ENCODE measurements around the gene LTBP1.
"Not testable (repeated sequence)": the region's sequence is repeated elsewhere in the genome, so short reads cannot be mapped to it uniquely, and the experiment has no call there.

The LTBP1 gene

GRCh38 chr2:33144243-33144642, 197.5 kb downstream of the LTBP1 start:
- no peak for DNase-seq (ENCODE audit: low spot score)

DNA sequence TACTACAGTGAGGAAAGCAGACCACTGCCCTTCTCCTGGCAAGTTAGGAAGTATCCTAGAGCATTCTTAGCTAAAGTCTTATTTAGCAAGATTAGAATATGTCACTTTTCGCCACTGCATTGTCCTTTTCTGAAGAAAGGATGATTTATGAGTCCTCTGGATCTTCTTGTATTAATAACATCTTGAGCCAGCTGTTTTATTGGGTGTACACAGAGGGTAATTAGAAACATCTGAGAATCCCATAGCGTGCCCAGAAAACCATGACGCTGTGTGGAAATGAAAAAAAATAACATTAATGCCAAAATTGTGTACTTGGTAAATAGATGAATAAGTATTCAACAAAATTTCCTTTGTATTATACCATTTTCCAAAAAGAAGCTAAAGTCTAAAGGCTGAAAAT, 198.7 kb downstream of the LTBP1 start:
- no peak for DNase-seq (ENCODE audit: low spot score)

DNA sequence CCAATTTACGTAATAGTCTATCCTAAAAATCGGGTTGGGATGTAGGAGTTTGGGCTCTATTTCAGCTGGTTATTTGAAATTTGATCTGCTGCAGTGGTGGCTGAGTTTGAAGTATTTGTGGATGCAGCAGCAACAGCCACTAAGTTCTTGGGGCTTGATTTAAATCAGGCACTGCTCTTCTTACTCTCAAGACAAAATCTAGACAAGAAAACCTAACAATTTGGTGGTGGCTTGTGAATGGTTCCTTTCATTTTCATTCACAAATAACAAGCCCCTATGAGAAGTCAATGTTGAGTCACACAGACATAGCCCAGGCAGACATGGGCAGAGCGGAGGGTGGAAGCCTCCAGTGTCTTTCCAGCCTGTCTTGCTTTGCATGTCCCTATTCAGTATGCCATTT, 199.3 kb downstream of the LTBP1 start:
- no peak for DNase-seq (ENCODE audit: low spot score)

GRCh38 chr2:33153008-33153407, 206.3 kb downstream of the LTBP1 start:
- DNase-seq (ENCODE audit: low spot score), result no peak

DNA sequence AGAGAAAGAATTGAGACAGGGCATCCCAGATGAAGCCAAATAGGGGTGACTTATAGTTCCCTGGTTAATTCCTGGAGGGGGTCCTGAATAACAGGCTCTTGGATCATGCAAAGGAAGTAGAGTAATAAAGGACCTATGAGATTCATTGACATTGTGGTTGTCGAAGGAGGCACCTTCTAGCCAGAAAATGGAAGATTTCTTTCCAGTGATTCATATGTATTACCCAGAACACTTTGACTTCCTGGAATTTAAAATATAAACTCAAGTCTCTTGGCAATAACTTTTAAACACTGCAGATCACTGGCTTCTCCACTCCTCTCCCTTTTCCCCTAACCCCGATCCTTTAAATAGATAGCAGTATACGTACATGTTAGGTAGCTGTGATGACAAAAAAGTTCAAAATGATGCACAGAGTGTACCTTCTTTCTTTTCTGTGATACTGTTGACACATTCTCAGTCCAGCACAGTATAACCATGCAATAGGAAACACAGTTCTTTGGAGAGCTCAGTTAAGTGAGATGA, 211.8 kb downstream of the LTBP1 start:
- no peak for DNase-seq (ENCODE audit: low spot score)

DNA sequence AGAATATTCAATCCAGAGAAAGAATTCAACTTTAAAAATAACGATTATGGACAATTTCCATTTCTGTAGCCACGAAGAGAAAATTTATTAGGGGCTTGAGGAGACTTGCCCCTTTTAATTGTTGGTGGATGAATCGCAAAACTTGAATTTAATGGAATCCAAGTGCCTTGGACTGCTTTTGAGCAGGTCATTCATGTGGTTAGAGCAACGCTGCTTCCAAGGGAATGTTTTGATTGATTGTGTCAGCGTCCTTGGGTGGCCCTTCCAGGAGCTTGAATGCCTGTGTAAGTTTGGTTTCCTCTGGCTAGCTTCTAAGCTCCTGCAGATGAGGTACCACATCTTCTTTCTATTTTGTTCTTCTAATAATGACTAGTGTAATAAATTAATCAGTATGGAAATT, 213.4 kb downstream of the LTBP1 start:
- DNase-seq (ENCODE audit: low spot score), result no peak

DNA sequence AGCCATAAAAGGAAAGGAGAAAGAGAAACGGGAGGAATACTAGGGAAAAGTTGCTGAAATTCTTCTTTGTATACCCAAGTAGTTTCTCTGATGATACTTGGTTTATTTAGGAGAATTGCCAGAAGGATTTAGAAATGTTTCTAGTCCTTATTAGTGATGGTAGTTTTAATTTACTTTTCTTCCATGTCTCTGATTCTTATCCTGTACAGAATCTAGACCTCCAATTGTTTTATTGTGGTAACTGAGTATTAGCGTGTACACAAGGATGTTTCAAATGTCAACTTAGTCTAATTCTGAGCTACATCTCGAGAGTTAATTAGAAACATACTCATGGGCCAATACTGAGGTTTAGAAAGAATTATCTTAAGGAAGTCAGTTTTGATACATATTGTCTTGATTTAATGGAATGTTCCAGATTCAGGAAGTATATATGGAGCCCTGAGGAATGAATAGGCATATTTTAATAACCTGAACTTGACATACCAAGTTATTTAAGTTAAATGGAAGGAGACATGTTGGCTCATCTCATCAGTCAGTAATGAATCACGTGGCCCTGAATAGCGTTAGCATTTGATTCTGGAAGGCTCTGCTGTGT, 219.6 kb downstream of the LTBP1 start:
- DNase-seq (ENCODE audit: low spot score), result no peak

DNA sequence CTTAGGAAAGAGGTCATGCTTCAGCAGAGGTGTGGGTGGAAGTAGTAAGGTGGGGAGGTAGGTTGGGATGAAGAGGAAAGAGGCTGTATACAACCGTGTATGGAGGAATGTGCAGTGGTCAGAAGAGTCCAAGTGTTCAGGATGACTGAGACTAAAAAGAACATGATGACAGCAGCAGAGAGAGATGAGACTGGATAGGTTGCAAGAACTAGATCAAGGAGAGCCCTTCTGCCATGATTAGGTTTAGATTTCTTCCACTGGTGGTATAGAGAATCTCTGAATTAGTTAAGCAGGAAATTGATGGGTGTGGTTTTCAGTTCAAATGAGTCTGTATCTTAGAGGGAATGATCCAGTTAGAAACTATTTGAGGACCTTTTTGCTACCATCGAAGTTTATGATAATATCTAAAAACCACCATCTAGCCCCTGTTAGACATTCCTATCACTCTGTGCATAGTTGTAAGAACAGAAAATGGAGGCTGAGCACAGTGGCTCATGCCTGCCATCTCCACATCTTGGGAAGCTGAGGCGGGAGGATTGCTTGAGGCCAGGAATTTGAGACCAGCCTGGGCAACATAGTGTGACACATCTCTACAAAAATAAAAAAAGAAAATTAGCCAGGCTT, 221.0 kb downstream of the LTBP1 start:
- no peak for DNase-seq (ENCODE audit: low spot score)

GRCh38 chr2:33168425-33168824, 221.7 kb downstream of the LTBP1 start:
- no peak for DNase-seq (ENCODE audit: low spot score)

DNA sequence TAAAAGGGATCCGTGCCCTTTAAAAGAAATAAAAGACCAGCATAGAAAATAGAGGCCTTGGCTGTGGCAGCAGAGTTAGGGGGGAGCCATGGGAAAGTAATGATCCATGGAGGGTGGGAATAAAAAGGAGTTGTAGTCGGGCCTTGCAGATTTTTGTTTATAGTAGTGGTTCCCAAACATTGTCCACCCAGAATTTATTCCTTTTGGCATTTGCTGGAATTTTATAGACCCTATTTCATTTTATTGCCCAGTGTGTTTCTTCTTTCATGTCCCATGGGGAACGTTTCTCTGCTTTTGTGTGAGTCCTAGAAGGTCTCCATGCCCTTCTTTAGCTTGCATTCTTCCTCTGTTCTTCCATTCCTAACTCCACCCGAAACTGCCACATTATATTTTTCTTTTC, 222.2 kb downstream of the LTBP1 start:
- DNase-seq (ENCODE audit: low spot score), result no peak

DNA sequence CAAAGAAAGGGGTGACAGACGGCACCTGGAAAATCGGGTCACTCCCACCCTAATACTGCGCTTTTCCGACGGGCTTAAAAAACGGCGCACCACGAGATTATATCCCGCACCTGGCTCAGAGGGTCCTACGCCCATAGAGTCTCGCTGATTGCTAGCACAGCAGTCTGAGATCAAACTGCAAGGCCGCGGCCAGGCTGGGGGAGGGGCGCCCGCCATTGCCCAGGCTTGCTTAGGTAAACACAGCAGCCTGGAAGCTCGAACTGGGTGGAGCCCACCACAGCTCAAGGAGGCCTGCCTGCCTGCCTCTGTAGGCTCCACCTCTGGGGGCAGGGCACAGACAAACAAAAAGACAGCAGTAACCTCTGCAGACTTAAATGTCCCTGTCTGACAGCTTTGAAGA, 223.5 kb downstream of the LTBP1 start:
- not testable (repeated sequence) for DNase-seq (ENCODE audit: low spot score)

DNA sequence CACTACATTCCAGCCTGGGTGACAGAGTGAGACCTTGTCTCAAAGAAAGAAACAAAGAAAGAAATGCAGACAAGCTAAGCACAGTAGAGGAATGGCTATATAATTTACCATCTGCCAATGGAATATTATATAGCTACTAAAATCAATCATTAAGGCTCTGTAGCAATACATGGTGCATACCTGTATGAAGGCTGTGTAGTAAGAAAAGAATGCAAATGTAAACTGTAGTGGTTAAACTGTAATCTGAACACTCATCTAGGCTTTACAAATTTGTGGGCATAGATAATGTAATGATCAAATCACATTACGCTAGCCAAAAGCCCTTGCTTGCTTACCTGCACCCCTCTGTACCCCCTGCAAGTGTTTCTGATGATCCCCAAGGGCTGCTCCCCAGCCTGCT, 230.9 kb downstream of the LTBP1 start:
- DNase-seq (ENCODE audit: low spot score), result no peak

DNA sequence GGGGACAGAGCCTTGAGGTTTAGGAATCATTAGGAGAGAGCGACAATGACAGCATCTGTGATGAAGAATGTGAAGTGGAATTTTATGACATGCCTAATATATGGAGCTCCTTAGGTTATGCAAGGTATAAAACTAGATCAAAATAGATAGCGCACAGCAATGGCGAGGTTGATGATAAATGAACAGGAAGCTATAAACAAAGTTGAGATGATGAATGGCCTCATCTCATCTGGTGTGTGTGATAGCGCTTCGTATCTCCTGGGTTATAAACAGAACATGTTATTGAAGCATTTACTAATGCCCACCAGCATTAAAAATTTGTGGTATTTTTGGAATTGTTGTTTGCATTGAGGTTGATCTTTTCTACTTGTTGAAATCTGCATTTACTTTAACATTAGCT, 231.5 kb downstream of the LTBP1 start:
- DNase-seq (ENCODE audit: low spot score), result no peak

- DNase-seq (ENCODE audit: low spot score), result no peak
These were observed 234.2 kb downstream of the LTBP1 start for GRCh38 chr2:33180915-33181314.

GRCh38 chr2:33181466-33181865, 234.7 kb downstream of the LTBP1 start:
- DNase-seq (ENCODE audit: low spot score), result no peak

GRCh38 chr2:33184041-33184440, 237.3 kb downstream of the LTBP1 start:
- DNase-seq (ENCODE audit: low spot score), result no peak

DNA sequence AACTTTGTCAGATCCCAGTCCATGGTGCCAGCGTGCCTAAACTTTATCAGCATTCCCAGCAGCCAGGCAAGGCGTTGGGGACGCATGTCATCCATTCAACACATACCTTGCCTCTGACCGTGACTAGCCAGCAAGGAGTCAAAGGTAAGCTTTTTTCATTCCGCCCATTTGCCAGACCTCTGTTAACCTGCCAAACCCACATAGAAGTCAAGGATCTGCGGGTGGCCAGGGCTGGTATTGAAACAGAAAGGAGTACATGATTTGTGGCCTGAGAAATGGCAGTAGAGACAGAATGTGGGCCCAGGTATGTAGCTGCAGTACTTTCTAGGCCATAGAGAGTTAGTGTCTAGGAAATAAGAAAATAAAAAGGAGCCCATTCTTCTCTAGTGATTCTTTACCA, 240.2 kb downstream of the LTBP1 start:
- DNase-seq (ENCODE audit: low spot score), result no peak

DNA sequence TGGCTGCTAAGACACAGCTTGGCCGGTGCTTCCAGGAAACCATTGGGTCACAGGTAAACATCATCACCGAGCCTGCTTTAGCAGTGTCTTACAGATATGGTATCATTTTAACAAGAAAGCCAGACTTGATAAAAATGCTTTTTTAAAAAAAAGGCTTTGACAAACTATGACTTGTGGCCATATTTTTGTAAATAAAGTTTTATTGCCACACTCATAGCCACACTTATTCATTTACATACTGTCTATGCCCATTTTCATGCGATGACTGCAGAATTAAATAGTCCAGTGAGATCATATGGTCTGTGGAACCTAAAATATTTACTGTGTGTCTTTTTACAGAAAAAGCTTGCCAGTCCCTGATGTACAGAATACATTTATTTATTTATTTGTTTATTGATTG, 242.0 kb downstream of the LTBP1 start:
- no peak for DNase-seq (ENCODE audit: low spot score)

DNA sequence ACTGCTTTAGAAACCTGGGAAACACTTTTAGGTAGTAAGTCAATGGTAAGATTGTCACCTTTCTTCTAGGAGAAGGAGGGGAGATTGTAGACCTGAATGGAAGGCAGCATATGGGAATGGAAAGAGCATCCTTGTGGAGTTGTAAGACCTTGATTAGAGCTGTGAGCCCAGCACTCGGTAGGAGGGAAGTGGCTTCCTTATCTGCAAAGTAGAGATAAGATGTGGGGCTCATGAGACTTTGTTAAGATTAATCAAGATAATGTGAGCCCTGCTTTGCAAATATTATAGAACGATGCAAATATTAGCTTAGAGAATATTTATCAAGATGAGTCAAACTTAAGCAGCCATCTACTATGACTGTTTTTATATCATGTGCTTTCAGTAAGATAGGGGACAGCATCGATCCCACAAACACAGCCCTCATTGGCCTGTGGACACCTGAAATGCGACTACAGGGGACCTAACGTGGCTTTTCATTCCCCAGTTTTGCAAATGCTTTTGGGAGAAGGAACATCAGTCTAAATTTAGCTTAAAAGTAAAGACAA, 243.7 kb downstream of the LTBP1 start:
- DNase-seq (ENCODE audit: low spot score), result no peak

DNA sequence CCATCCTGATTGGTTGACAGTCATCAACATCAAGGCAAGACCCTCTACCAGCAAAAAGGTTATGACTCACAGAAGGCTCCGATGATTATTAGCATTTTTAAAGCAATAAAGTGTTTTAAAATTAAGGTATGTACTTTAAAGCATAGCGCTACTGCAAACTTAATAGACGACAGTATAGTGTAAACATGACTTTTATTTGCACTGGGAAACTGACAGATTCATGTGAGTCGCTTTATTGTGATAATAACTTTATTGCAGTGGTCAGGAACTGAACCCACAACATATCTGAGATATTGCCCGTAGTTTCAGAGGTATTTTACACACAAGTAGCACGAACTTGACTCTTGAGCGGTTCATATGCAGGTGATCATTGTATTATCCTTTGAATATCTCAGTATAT, 249.1 kb downstream of the LTBP1 start:
- no peak for DNase-seq (ENCODE audit: low spot score)

GRCh38 chr2:33196700-33197099, 249.9 kb downstream of the LTBP1 start:
- DNase-seq (ENCODE audit: low spot score), result no peak

DNA sequence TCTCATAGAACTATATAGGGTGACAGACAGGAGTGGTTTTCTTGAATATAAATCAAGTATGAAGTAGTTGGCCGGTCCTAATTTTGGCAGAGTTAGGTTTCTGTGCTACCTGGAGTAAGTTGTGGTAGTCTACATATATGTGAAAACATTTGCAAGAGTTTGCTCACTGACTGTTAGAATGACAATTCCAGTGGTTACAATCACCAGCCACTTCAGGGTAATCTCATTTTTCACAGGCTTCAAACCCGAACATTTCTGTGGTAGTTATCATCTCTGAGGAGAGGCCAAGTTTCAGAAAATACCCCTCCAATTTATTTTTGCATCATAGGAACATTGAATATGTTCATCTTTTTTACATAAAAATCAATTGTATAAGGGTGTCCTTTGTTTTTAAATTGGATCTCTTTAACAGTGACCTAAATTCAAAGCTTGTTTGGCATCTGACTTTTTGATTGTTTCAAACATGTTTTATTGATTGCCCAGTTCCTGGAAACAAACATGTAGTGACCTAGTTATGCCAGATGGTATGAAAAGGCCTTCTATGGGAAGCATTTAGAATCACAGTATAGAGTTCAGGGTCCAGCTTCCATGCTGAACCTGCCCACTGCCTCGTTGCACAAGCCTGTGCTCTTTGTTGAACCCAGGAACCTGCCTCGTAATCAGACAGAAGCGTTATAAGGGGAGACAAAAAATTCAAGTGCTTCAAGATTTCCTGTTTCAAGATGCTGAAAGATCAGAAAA, 250.6 kb downstream of the LTBP1 start:
- no peak for DNase-seq (ENCODE audit: low spot score)
